Measurements from ENCODE around the gene ST7L.

Gene ST7L

DNA sequence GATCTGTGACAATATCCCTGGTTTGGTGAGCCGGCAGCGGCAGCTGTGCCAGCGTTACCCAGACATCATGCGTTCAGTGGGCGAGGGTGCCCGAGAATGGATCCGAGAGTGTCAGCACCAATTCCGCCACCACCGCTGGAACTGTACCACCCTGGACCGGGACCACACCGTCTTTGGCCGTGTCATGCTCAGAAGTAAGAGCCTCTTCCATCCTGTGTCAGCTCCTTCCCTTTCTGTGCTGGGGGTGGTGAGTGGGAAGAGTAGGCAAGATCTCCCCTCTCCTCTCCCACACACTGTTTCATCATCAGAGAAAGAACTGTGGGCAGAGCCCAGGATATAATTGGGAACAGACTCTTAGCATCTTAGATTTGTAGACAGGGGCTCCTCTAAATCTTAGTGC is 104.0 kb downstream of the ST7L start:
- Histone ChIP-seq H3K36me3 (ENCODE audit: insufficient read depth, low read length) (no peaks in the 10 kb centered on the region), H3K9ac (ENCODE audit: low read depth, low read length) (no peak overlapping the region), H3K27ac (ENCODE audit: low read length) (no peak overlapping the region), H3K9me3 (ENCODE audit: insufficient read depth, low read length, severe bottlenecking) (no peaks in the 10 kb centered on the region), H3K4me2 (ENCODE audit: insufficient read depth, low read length) (no peak overlapping the region), H3K4me3 (ENCODE audit: low read depth in 1 of 2, low read length in 2 of 2) (no peak overlapping the region), H4K20me1 (ENCODE audit: insufficient read depth, low read length) (no peaks in the 10 kb centered on the region), H3K4me1 (ENCODE audit: insufficient read depth, low read length) (no peaks in the 10 kb centered on the region), H3K79me2 (ENCODE audit: insufficient read depth, low read length) (no peaks in the 10 kb centered on the region), H2AFZ (ENCODE audit: low read depth, low read length) (no peak overlapping the region), H3K27me3 (ENCODE audit: insufficient read depth, low read length, poor library complexity) (no peaks in the 10 kb centered on the region)
- no peak for TF ChIP-seq EZH2 (IDR thresholded peaks at IDR 0.05; ENCODE audit: borderline replicate concordance, low read depth, low read length, severe bottlenecking)
- TF ChIP-seq, protein P1, sequence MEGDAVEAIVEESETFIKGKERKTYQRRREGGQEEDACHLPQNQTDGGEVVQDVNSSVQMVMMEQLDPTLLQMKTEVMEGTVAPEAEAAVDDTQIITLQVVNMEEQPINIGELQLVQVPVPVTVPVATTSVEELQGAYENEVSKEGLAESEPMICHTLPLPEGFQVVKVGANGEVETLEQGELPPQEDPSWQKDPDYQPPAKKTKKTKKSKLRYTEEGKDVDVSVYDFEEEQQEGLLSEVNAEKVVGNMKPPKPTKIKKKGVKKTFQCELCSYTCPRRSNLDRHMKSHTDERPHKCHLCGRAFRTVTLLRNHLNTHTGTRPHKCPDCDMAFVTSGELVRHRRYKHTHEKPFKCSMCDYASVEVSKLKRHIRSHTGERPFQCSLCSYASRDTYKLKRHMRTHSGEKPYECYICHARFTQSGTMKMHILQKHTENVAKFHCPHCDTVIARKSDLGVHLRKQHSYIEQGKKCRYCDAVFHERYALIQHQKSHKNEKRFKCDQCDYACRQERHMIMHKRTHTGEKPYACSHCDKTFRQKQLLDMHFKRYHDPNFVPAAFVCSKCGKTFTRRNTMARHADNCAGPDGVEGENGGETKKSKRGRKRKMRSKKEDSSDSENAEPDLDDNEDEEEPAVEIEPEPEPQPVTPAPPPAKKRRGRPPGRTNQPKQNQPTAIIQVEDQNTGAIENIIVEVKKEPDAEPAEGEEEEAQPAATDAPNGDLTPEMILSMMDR (IDR thresholded peaks at IDR 0.05; ENCODE audit: borderline replicate concordance, extremely low read depth, low read length, poor library complexity, severe bottlenecking) = no peak
- DNase-seq (no peak), ATAC-seq (ENCODE audit: insufficient read depth, low read depth) (no peak)

DNA sequence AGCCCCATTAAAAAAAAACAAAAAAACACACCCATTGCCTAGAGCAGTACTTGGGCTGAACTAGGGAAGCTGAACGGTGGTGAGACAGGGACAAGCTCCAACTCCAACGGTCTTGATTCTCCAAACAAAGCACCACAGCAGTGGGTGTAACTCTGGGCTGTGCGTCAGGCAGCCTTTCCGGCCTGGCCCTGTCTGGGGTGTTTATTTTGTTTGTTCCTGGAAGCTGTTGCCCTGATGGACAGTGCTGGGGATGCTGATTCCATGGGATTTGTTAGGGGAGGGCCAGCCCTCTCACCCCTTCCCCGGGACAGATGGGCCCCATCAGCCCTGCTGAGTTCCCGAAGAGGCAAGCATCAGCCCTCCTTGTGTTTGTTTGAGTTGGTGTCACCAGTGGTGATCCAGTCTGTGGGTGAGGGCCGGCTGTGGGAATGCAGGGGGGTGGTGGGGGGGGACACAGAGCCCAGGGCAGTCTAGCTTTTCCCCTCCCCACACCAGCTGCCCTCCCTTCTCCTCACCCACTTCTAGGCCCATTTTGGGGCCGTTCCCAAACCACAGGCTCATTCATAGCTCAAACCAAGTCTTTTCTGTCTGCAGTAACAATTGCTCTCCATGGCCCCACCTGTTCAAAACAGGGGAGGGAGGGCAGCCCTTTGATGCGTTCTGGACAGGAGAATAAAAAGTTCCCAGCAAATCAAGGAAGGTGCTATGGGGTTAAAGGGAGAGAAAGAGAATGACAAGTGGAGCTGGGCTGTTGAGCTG is 105.7 kb downstream of the ST7L start:
- H3K79me2 ChIP-seq (ENCODE audit: insufficient read depth, low read length) = no peaks in the 10 kb centered on the region
- H2AFZ ChIP-seq (ENCODE audit: low read depth, low read length) = no peak overlapping the region
- no peaks in the 10 kb centered on the region for H3K27me3 ChIP-seq (ENCODE audit: insufficient read depth, low read length, poor library complexity)
- H3K9ac ChIP-seq (ENCODE audit: low read depth, low read length) = no peak overlapping the region
- H4K20me1 ChIP-seq (ENCODE audit: insufficient read depth, low read length) = no peaks in the 10 kb centered on the region
- H3K27ac ChIP-seq (ENCODE audit: low read length) = no peak overlapping the region
- H3K4me1 ChIP-seq (ENCODE audit: insufficient read depth, low read length) = no peaks in the 10 kb centered on the region
- no peak for ATAC-seq (ENCODE audit: insufficient read depth, low read depth)
- no peaks in the 10 kb centered on the region for H3K9me3 ChIP-seq (ENCODE audit: insufficient read depth, low read length, severe bottlenecking)
- no peaks in the 10 kb centered on the region for H3K36me3 ChIP-seq (ENCODE audit: insufficient read depth, low read length)
- DNase-seq = no peak
- H3K4me3 ChIP-seq (ENCODE audit: low read depth in 1 of 2, low read length in 2 of 2) = no peak overlapping the region
- no peak overlapping the region for H3K4me2 ChIP-seq (ENCODE audit: insufficient read depth, low read length)
- TF ChIP-seq, protein P1 (IDR thresholded peaks at IDR 0.05; ENCODE audit: borderline replicate concordance, extremely low read depth, low read length, poor library complexity, severe bottlenecking) = no peak
- TF ChIP-seq EZH2 (IDR thresholded peaks at IDR 0.05; ENCODE audit: borderline replicate concordance, low read depth, low read length, severe bottlenecking) = no peak

DNA sequence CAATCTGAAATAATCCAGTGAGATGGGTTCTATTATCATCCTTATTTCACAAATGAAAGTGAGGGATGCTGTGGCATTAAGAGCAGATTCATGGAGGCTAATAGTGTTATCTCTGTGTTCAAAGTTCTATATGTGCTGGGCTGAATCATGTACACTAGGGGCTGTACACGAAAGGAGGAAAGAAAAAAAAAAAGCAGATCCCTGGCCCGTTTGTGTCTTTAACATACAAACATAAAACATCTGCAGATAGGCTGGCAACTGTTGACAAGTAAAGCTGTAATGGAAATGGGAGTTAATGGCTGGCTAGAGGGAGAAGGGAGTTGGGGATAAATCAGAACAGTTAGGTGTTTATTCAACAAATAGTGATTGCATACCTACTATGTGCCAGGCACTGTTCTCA is 107.0 kb downstream of the ST7L start:
- Histone ChIP-seq H3K79me2 (ENCODE audit: insufficient read depth, low read length) (no peaks in the 10 kb centered on the region), H2AFZ (ENCODE audit: low read depth, low read length) (no peak overlapping the region), H3K27me3 (ENCODE audit: insufficient read depth, low read length, poor library complexity) (no peaks in the 10 kb centered on the region), H3K9me3 (ENCODE audit: insufficient read depth, low read length, severe bottlenecking) (no peaks in the 10 kb centered on the region), H3K4me3 (ENCODE audit: low read depth in 1 of 2, low read length in 2 of 2) (no peak overlapping the region), H3K36me3 (ENCODE audit: insufficient read depth, low read length) (no peaks in the 10 kb centered on the region), H3K4me1 (ENCODE audit: insufficient read depth, low read length) (no peaks in the 10 kb centered on the region), H4K20me1 (ENCODE audit: insufficient read depth, low read length) (no peaks in the 10 kb centered on the region), H3K4me2 (ENCODE audit: insufficient read depth, low read length) (no peak overlapping the region), H3K27ac (ENCODE audit: low read length) (no peak overlapping the region), H3K9ac (ENCODE audit: low read depth, low read length) (no peak overlapping the region)
- ATAC-seq (ENCODE audit: insufficient read depth, low read depth) = no peak
- TF ChIP-seq, protein P1 (IDR thresholded peaks at IDR 0.05; ENCODE audit: borderline replicate concordance, extremely low read depth, low read length, poor library complexity, severe bottlenecking) = no peak
- TF ChIP-seq EZH2 (IDR thresholded peaks at IDR 0.05; ENCODE audit: borderline replicate concordance, low read depth, low read length, severe bottlenecking) = no peak
- no peak for DNase-seq
